ENCODE data around the gene RPS23. TPM values are rescaled to one million over a fixed set of nuclear protein-coding genes. Genes with fewer than 3 reads are reported as not detected.

The RPS23 gene
- total and polyA plus RNA-seq, 2 of the 8 experiments (the other 6 are each of a cell fraction or from before 2014, with no cell fraction given), result 2,559 to 4,867 TPM

- TF ChIP-seq CHD7 (IDR thresholded peaks at IDR 0.05; ENCODE audit: insufficient replicate concordance, low read length) (no peak), KDM4A (IDR thresholded peaks at IDR 0.05; ENCODE audit: low read depth, low read length, severe bottlenecking) (no peak), SUZ12 (IDR thresholded peaks at IDR 0.05; ENCODE audit: low read length) (no peak), EZH2 (IDR thresholded peaks at IDR 0.05; ENCODE audit: low read depth, low read length, severe bottlenecking) (no peak)
- TF ChIP-seq, protein P1, sequence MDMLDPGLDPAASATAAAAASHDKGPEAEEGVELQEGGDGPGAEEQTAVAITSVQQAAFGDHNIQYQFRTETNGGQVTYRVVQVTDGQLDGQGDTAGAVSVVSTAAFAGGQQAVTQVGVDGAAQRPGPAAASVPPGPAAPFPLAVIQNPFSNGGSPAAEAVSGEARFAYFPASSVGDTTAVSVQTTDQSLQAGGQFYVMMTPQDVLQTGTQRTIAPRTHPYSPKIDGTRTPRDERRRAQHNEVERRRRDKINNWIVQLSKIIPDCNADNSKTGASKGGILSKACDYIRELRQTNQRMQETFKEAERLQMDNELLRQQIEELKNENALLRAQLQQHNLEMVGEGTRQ (IDR thresholded peaks at IDR 0.05; ENCODE audit: low read length), result no peak
- TF ChIP-seq, protein P2, sequence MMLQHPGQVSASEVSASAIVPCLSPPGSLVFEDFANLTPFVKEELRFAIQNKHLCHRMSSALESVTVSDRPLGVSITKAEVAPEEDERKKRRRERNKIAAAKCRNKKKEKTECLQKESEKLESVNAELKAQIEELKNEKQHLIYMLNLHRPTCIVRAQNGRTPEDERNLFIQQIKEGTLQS (IDR thresholded peaks at IDR 0.05; ENCODE audit: insufficient read depth, low read depth, low read length), result no peak
These were observed 43.3 kb downstream of the RPS23 start (continued) for GRCh38 chr5:82234885-82235284.
